WTC11 (cell line): ENCODE measurements around the gene ANXA9. TPM values are rescaled to one million over a fixed set of nuclear protein-coding genes. Genes with fewer than 3 reads are reported as not detected.

Experiments
- ATAC-seq: fragments of 200-7000 bp; cut with Tn5 transposase; 2 replicates; pipeline ENCODE4 v1.10.0; 2021; ENCODE audit warnings: mild to moderate bottlenecking, moderate library complexity
- CTCF ChIA-PET: fragments of 300-600 bp; sonication (Branson Sonifier 250); formaldehyde crosslinking; loops from one replicate; lab custom pipeline; 2021; ENCODE audit warnings: antibody characterized with exemption; lab: Charles Lee
- POLR2A ChIA-PET: fragments of 350-600 bp; sonication (Branson Sonifier 250); formaldehyde crosslinking; loops from one replicate; lab custom pipeline; 2021; ENCODE audit warnings: antibody characterized with exemption; lab: Charles Lee
- DNase-seq: peaks from one replicate; pipeline ENCODE4 v3.0.0; 2021; ENCODE audit warnings: low spot score
- H3K27ac Mint-ChIP-seq: 2 replicates; pipeline ENCODE4 v1.8.0; 2021; ENCODE audit warnings: mixed read lengths
- H3K27me3 Mint-ChIP-seq: 2 replicates; pipeline ENCODE4 v1.8.0; 2021; ENCODE audit warnings: low read depth, mild to moderate bottlenecking, moderate library complexity, mixed read lengths
- H3K36me3 Mint-ChIP-seq: 2 replicates; pipeline ENCODE4 v1.8.0; 2021; ENCODE audit warnings: mixed read lengths
- H3K4me1 Mint-ChIP-seq: 2 replicates; pipeline ENCODE4 v1.8.0; 2022; ENCODE audit warnings: mixed read lengths
- H3K4me3 Mint-ChIP-seq: 2 replicates; pipeline ENCODE4 v1.8.0; 2021; ENCODE audit warnings: mild to moderate bottlenecking, moderate library complexity, mixed read lengths
- H3K9me3 Mint-ChIP-seq: 2 replicates; pipeline ENCODE4 v1.8.0; 2021; ENCODE audit warnings: mixed read lengths
- CTCF ChIP-seq: fragments of 200-600 bp; IDR thresholded peaks from 2 replicates; pipeline ENCODE4 v1.8.0; 2022; ENCODE audit warnings: antibody characterized with exemption
- EMX1 ChIP-seq: fragments of 250-450 bp; sonication (Bioruptor Pico); IDR thresholded peaks from 2 replicates; pipeline ENCODE4 v1.8.0; 2021; ENCODE audit warnings: mild to moderate bottlenecking
- FOXK1 ChIP-seq: sonication (generic); formaldehyde crosslinking; IDR thresholded peaks from 2 replicates; pipeline ENCODE4 v1.8.0; 2022; ENCODE audit warnings: mild to moderate bottlenecking, moderate library complexity, missing genetic modification reagents
- GABPB1 ChIP-seq: sonication (generic); formaldehyde crosslinking; IDR thresholded peaks from 2 replicates; pipeline ENCODE4 v1.8.1; 2023; ENCODE audit warnings: mild to moderate bottlenecking, missing genetic modification reagents
- PRDM15 ChIP-seq: sonication (generic); formaldehyde crosslinking; IDR thresholded peaks from 2 replicates; pipeline ENCODE4 v1.8.0; 2022; ENCODE audit warnings: missing genetic modification reagents
- RELA ChIP-seq: sonication (generic); formaldehyde crosslinking; IDR thresholded peaks from 2 replicates; pipeline ENCODE4 v1.8.1; 2022; ENCODE audit warnings: missing genetic modification reagents, mild to moderate bottlenecking, borderline replicate concordance
- TEAD1 ChIP-seq: sonication (generic); formaldehyde crosslinking; IDR thresholded peaks from 2 replicates; pipeline ENCODE4 v1.8.0; 2022; ENCODE audit warnings: mild to moderate bottlenecking, missing genetic modification reagents
- ZBTB43 ChIP-seq: sonication (generic); formaldehyde crosslinking; IDR thresholded peaks from 2 replicates; pipeline ENCODE4 v1.8.1; 2023; ENCODE audit warnings: mild to moderate bottlenecking, missing genetic modification reagents
- ZNF138 ChIP-seq: sonication (generic); formaldehyde crosslinking; conservative IDR thresholded peaks from 2 replicates; pipeline ENCODE4 v1.8.1; 2022; ENCODE audit warnings: mild to moderate bottlenecking, moderate library complexity, missing genetic modification reagents
- ZNF219 ChIP-seq: sonication (generic); formaldehyde crosslinking; IDR thresholded peaks from 2 replicates; pipeline ENCODE4 v1.8.0; 2023; ENCODE audit warnings: missing genetic modification reagents, mild to moderate bottlenecking, borderline replicate concordance
- ZNF416 ChIP-seq: fragments of 250-450 bp; sonication (Bioruptor Pico); IDR thresholded peaks from 2 replicates; pipeline ENCODE4 v1.9.0; 2021; ENCODE audit warnings: mild to moderate bottlenecking, inconsistent platforms
- ZNF423 ChIP-seq: fragments of 250-450 bp; sonication (Bioruptor Pico); IDR thresholded peaks from 2 replicates; pipeline ENCODE4 v2.1.2; 2022; ENCODE audit warnings: mild to moderate bottlenecking, moderate library complexity
- ZNF425 ChIP-seq: fragments of 250-450 bp; sonication (Bioruptor Pico); conservative IDR thresholded peaks from 2 replicates; pipeline ENCODE4 v1.9.0; 2021; ENCODE audit warnings: mild to moderate bottlenecking
- total RNA-seq: library from RNA; stranded (reverse); gene quantifications from 3 replicates; pipeline ENCODE4 v1.2.3, GENCODE V29; 2021

ANXA9 gene
- total RNA-seq, 1 experiment from 2014 or later, result 1.6 TPM

- TF ChIP-seq PRDM15 (CRISPR knock-in tag) (no peak), ZNF138 (CRISPR knock-in tag) (no peak), TEAD1 (CRISPR knock-in tag) (no peak), GABPB1 (CRISPR knock-in tag) (no peak), FOXK1 (CRISPR knock-in tag) (no peak)
Measured at GRCh38 chr1:150994248-150994647, 12.2 kb downstream of the ANXA9 start (continued).

- ChIA-PET POLR2A (interaction anchor here (0.9 to 1.3 kb wide), 2 partner anchors 14 to 299 kb away, joined by 3 to 8 read pairs; partner anchors contain the start of gene ANXA9), CTCF (interaction anchor here (0.7 to 5.7 kb wide), 13 partner anchors 10 to 428 kb away, joined by 3 to 109 read pairs (median 4); partner anchors contain the start of genes ANXA9, CERS2, GOLPH3L and MINDY1)
- no peaks in the 10 kb centered on the region for H3K27me3 Mint-ChIP-seq
- H3K27ac Mint-ChIP-seq, result peak overlapping the region; percentile 70; the same call in 1 of the 2 replicates
- no peaks in the 10 kb centered on the region for H3K36me3 Mint-ChIP-seq
- no peak for ATAC-seq
- no peak for DNase-seq
- TF ChIP-seq RELA (CRISPR knock-in tag) (no peak), ZNF423 (CRISPR knock-in tag) (no peak), ZNF425 (CRISPR knock-in tag) (no peak), EMX1 (CRISPR knock-in tag) (no peak), ZBTB43 (CRISPR knock-in tag) (no peak)
- H3K4me3 Mint-ChIP-seq, result no peak overlapping the region
- H3K4me1 Mint-ChIP-seq, result peaks cover 6% of the 10 kb centered on the region; the same call in 1 of the 2 replicates
- no peaks in the 10 kb centered on the region for H3K9me3 Mint-ChIP-seq
Measured at GRCh38 chr1:150995460-150995859, 13.4 kb downstream of the ANXA9 start.

GRCh38 chr1:150995896-150996295, 13.8 kb downstream of the ANXA9 start:
- H3K4me3 Mint-ChIP-seq, result no peak overlapping the region
- TF ChIP-seq ZNF219 (CRISPR knock-in tag), result no peak
- TF ChIP-seq ZNF416 (CRISPR knock-in tag), result no peak
- peak; percentile 92 for TF ChIP-seq CTCF
- ChIA-PET POLR2A (interaction anchor here (0.7 to 1.3 kb wide), 5 partner anchors 10 to 299 kb away, joined by 3 to 8 read pairs (median 3); partner anchors contain the start of gene ANXA9), CTCF (interaction anchor here (0.5 to 5.7 kb wide), 29 partner anchors 9 to 458 kb away, joined by 3 to 109 read pairs (median 4); partner anchors contain the start of genes ANXA9, ARNT, C1orf56 and CERS2)
- H3K36me3 Mint-ChIP-seq, result no peaks in the 10 kb centered on the region
- H3K27me3 Mint-ChIP-seq, result no peaks in the 10 kb centered on the region
- peak; percentile 75 for ATAC-seq
- peaks cover 6% of the 10 kb centered on the region; the same call in 1 of the 2 replicates for H3K4me1 Mint-ChIP-seq
- peak overlapping the region; percentile 70; the same call in 1 of the 2 replicates for H3K27ac Mint-ChIP-seq
- DNase-seq, result peak; percentile 64
- no peaks in the 10 kb centered on the region for H3K9me3 Mint-ChIP-seq
